Measurements from ENCODE around the gene HCAR3.
"Not testable (repeated sequence)": the region's sequence is repeated elsewhere in the genome, so short reads cannot be mapped to it uniquely, and the experiment has no call there.

Gene HCAR3

DNA sequence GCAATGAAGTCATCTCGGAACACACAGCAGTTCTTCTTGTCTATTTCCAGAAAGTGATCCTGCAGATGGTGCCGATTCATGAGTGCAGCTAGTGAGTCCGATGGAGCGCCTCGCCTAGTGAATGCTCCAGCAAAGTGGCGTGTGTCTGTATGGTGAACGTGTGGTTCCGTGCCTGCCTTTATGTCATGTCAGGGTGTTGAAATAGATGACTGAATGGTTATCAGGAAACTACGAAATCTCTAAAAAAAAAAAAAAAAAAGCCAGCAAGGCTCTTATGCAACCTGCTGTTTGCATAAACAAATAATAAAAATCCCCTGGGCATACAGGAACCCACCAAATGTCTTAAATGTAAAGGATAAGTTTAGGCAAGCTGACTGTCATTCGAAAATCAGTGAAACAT is at the start of gene HCAR3:
Gene HCAR3, minus strand, starts transcription at position 154 of the 400 bp plus-strand sequence. Its CDS starts 74 bp downstream, at position 80.
- DNase-seq (ENCODE audit: low spot score); in situ Hi-C loops (cut with MboI; ENCODE audit: low sequenced_read_pairs, unreplicated experiment): not testable (repeated sequence)

DNA sequence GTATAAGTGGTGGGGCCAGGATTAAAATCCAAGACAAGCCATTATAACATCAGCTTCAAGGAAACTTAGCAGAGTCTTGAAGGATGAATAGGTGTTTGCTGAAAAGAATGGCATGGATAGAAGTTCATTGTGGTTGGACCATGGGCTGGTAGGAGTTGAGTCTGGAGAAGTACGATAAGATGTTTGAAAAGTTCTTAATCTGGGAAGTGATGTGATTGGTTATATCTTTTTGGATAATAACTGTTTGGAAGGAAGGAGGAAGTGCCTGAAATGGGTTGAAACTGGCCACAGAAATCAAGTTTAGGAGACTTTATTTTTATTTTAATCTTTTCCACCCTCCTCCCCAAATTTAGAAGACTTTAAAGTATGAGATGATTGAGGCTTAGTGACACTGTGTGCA is 41.0 kb upstream of the HCAR3 start:
- TF ChIP-seq, protein P1, sequence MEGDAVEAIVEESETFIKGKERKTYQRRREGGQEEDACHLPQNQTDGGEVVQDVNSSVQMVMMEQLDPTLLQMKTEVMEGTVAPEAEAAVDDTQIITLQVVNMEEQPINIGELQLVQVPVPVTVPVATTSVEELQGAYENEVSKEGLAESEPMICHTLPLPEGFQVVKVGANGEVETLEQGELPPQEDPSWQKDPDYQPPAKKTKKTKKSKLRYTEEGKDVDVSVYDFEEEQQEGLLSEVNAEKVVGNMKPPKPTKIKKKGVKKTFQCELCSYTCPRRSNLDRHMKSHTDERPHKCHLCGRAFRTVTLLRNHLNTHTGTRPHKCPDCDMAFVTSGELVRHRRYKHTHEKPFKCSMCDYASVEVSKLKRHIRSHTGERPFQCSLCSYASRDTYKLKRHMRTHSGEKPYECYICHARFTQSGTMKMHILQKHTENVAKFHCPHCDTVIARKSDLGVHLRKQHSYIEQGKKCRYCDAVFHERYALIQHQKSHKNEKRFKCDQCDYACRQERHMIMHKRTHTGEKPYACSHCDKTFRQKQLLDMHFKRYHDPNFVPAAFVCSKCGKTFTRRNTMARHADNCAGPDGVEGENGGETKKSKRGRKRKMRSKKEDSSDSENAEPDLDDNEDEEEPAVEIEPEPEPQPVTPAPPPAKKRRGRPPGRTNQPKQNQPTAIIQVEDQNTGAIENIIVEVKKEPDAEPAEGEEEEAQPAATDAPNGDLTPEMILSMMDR (IDR thresholded peaks at IDR 0.05; ENCODE audit: borderline replicate concordance, control extremely low read depth, extremely low read depth, insufficient read depth, missing control alignments), result no peak
- in situ Hi-C loops (cut with MboI; ENCODE audit: low sequenced_read_pairs, unreplicated experiment), result no loop called here
- no peak for DNase-seq (ENCODE audit: low spot score)

DNA sequence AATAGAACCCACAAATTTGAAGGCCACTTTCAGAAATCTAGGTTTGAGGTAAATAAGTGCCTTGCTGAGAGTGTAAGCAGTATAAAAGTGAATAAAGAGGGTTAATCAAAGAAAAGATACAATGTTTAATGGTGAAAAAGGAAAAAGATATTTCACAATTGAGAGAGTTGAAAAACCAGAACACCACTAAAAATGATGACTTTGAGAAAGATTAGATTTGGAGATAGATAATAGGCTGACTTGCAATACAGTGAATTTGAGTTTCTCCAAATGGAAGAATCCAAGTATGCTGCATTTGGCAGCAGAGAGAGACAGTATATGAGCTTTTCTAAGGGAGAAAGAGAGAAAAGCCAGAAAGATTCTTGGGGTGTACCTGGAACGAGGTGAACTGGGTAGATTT is 38.2 kb upstream of the HCAR3 start:
- in situ Hi-C loops (cut with MboI; ENCODE audit: low sequenced_read_pairs, unreplicated experiment), result no loop called here
- DNase-seq (ENCODE audit: low spot score), result no peak
- TF ChIP-seq, protein P1 (IDR thresholded peaks at IDR 0.05; ENCODE audit: borderline replicate concordance, control extremely low read depth, extremely low read depth, insufficient read depth, missing control alignments), result no peak

DNA sequence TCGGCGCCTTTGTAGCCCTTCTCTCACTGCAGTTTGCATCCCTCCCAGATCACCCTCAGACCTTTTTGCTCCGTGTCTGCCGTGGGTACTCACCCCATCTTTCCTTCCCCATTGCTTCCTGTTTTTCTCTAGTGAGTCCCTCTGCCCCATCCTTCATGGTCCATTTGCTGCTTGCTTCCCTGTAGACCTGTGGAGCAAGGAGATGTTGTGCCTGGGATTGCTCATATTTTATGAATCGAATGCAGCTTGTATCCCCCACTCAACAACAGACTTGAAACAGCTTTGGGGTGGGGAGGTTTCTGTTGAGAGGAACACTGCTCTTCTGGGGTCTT is 36.7 kb upstream of the HCAR3 start:
- TF ChIP-seq, protein P1 (IDR thresholded peaks at IDR 0.05; ENCODE audit: borderline replicate concordance, control extremely low read depth, extremely low read depth, insufficient read depth, missing control alignments), result no peak
- no peak for DNase-seq (ENCODE audit: low spot score)
- in situ Hi-C loops (cut with MboI; ENCODE audit: low sequenced_read_pairs, unreplicated experiment), result no loop called here

DNA sequence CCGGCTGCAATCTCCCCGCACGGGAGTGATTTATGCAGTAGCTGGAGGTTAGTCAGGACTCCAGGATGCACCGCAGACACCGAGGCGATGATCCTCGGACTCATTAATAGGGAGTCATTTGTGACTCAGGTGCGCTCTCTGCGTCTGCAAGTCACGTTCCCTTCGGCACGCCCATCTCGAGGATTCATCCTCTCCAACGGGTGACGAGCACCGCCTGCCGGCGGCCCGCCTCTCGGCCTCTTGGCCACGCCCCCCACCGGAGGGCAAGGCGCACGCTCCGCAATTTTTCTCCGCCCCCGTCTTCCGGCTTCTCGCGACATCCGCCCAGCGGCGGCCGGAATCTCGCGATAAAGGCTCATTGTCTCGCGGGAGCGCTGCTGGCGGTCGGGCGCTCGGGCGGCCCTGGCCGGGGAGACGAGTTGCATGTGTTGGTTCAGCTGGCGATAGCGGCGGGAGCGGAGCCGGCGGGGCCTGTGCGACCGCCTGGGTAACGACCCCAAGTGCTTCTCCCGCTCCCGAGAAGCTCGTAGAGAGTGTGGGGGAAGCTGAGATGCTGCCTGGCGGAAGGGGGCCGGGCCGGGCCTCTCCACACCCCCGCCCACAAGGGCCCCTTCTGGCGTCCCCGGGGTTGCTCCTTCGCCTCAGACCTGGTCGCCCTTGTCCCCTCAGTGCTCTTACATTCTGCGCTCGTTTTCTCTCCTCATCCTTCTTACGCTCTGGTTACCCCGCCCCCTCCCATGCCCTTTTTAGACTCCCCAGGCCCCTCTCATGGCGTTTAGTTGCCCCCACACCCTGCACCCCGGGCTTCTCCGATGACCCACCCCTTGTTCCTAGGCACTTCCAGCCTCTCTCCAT is 36.1 kb upstream of the HCAR3 start, which contains the start of gene DENR:
Gene DENR, plus strand, starts transcription at position 361 of the 855 bp plus-strand sequence. CDS start 878 bp downstream, outside the sequence.
- in situ Hi-C loops (cut with MboI; ENCODE audit: low sequenced_read_pairs, unreplicated experiment), result no loop called here
- TF ChIP-seq, protein P1 (IDR thresholded peaks at IDR 0.05; ENCODE audit: borderline replicate concordance, control extremely low read depth, extremely low read depth, insufficient read depth, missing control alignments), result peak; percentile 94
- peak; percentile 98 for DNase-seq (ENCODE audit: low spot score)

DNA sequence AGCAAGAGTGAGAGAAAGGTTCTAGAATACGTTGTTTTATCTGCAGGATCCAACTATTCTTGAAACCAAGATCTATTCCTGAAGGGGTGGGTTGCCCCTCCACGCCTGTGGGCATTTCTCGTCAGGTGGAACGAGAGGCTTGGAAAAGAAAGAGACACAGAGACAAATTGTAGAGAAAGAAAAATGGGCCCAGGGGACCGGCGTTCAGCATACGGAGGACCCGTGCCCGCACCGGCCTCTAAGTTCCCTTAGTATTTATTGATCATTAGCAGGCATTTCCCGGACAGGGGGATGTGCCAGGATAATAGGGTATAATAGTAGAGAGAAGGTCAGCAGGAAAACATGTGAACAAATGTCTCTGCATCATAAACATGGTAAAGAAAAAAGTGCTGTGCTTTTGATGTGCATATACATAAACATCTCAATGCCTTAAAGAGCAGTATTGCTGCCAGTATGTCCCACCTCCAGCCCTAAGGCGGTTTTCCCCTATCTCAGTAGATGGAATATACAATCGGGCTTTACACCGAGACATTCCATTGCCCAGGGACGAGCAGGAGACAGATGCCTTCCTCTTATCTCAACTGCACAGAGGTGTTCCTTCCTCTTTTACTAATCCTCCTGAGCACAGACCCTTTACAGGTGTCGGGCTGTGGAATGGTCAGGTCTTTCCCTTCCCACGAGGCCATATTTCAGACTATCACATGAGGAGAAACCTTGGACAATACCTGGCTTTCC is 34.3 kb upstream of the HCAR3 start:
- DNase-seq (ENCODE audit: low spot score); in situ Hi-C loops (cut with MboI; ENCODE audit: low sequenced_read_pairs, unreplicated experiment): not testable (repeated sequence)

DNA sequence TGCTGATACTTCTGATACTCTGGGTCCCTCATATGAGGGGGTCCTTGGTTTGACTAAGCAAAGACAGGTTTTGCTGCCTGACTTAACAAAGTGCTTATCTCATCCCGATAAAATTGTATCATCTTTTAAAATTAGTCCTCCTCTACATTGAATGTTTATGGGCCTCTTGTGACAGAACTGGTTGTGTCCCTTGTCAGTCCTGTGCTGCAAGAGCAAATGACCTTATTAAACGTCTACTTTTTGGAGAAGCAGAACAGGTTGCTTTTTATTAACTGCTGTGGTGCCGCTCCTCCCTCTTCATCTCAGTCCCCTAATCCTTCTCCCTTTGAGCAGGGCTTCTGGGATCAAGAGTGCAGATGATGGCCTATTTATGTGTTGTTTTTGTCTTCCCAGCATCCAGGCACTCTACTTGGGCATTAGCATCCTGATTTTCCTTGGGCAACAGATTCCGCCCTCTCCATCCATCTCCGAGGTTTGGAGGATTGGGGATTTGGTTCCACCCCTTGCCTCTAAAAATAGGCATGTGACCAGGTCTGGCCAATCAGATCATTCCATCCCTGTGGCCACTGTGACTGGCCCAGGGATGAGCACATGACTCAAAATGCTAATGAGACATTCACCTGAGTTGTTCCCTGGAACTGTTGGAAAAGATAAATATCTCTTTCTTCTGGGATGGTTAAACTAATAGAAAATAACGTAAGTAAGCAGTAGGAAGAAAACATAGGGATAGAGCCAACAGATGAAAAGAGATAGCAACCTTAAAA is 33.1 kb upstream of the HCAR3 start:
- in situ Hi-C loops (cut with MboI; ENCODE audit: low sequenced_read_pairs, unreplicated experiment), result loop anchor here (5.0 kb wide), 1 partner anchor 112 kb away; no protein-coding TSS in a partner anchor
- no peak for DNase-seq (ENCODE audit: low spot score)

More for the DNA sequence above, 33.1 kb upstream of the HCAR3 start:
- TF ChIP-seq, protein P1 (IDR thresholded peaks at IDR 0.05; ENCODE audit: borderline replicate concordance, control extremely low read depth, extremely low read depth, insufficient read depth, missing control alignments), result no peak
